NCI-H82 (cell line): ENCODE data around the gene TAAR5.
"Not testable (repeated sequence)": the region's sequence is repeated elsewhere in the genome, so short reads cannot be mapped to it uniquely, and the experiment has no call there.

Experiments used
- DNase-seq: peaks from one replicate; lab custom pipeline; 2025; lab: John Stamatoyannopoulos, UW

Gene TAAR5

GRCh38 chr6:132589454-132589853 is at the start of gene TAAR5:
TAAR5 (minus strand) TSS chr6:132589741; CDS start chr6:132589686, 55 bp downstream.
- DNase-seq, result no peak

- not testable (repeated sequence) for DNase-seq
Observed at GRCh38 chr6:132637135-132637534, 47.6 kb upstream of the TAAR5 start.

GRCh38 chr6:132635906-132636305 is 46.4 kb upstream of the TAAR5 start:
- not testable (repeated sequence) for DNase-seq

- not testable (repeated sequence) for DNase-seq
Observed at GRCh38 chr6:132635288-132635687, 45.7 kb upstream of the TAAR5 start.

GRCh38 chr6:132634796-132635195 is 45.3 kb upstream of the TAAR5 start:
- DNase-seq, result no peak

DNA sequence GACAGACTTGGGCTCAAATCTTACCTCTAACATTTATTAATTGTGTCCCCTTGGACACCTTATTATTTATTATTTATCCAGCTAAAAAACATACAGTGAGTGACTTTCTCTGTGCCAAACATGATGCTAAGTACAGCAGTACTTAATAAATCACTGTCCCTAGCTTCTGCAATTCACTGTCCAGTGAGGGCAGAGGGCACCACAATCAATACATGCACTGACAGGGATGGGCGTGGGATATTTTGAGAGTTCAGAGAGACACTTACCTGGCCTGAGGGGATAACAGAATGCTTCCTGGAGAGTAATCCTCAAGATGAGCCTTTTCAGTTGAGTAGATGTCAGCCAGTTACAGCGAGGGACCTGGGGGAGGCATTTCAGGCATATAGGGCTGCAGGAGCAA is 43.8 kb upstream of the TAAR5 start:
- DNase-seq, result no peak

DNA sequence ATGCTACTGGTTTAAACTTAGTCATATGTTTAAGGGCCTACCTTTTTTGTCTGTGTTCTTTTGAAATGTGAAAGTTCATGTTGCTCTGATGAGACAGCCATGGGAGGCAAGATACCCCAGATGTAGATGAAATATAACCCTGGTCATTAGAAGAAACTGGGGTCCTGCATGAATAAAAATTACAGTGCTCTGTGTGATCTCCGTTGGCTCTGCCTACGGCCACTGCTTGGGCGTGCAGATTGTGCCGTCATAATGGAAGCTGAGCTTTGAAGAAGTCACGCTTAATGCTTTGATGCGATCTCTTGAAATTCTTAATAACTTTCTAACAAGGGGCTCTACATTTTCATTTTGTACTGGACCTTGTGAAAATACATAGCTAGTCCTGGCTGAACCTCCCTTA is 34.6 kb upstream of the TAAR5 start, which contains the start of gene TAAR2:
Gene TAAR2 (minus strand): TSS at position 101 of the 400 bp plus-strand sequence. CDS start 0 bp downstream, at position 101.
- no peak for DNase-seq

DNA sequence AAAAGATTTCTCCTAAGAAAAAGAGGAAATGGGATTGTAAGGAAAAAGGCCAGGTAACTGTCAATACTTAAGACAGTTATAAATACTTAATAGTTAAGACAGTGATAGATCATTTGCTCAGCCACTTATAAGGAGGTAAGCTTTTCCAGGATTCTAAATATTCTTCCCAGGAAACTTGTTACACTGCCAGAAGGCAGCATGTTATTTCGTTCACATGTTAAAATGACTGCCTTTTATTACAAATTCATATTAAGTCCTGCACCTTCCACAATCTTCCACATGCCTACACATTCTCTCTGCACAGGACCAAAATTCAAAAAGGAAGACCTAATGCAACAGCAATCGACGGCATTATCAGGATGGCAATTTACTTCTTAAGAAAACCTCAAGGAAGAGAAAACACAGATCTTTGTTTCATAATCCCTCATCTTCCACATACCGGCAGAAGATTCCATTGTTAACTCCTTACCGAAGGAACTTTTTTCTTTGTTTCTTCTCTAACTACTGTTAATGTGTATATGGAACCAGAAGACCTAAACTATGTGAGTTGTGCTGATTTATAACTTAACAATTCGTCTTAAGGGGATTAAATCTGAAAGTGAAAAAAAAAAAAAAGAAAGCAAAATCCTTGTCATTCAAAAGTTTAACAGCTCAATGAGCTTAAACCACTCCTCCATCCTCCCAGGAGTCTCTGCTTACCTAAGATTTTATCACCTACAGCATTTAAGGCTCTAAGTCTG is 33.7 kb upstream of the TAAR5 start:
- DNase-seq, result no peak

GRCh38 chr6:132616677-132617076 is 27.1 kb upstream of the TAAR5 start:
- no peak for DNase-seq

GRCh38 chr6:132614554-132614953 is 25.0 kb upstream of the TAAR5 start:
- DNase-seq, result no peak

GRCh38 chr6:132612449-132613108 is 23.0 kb upstream of the TAAR5 start:
- DNase-seq, result no peak

DNA sequence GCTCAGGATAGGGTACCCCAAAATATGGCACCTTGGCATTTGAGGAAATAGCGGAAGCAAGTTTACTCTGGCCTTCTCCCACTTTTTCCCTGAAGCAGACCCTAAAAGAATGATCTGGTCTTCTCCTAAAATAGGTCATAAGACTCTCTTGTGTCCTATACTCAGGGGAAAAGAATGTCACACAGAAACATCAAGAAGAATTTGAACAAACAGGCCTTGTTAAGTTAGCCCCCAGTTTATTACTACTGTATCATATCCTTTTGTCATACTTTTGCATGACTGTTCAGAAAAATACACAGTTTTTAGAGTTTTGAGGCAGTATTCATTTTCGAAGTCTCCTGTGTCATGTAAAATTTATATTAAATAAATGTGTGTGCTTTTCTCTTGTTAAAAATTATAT is 22.1 kb upstream of the TAAR5 start:
- DNase-seq, result no peak

- no peak for DNase-seq
Observed at GRCh38 chr6:132607544-132608233, 18.1 kb upstream of the TAAR5 start.

DNA sequence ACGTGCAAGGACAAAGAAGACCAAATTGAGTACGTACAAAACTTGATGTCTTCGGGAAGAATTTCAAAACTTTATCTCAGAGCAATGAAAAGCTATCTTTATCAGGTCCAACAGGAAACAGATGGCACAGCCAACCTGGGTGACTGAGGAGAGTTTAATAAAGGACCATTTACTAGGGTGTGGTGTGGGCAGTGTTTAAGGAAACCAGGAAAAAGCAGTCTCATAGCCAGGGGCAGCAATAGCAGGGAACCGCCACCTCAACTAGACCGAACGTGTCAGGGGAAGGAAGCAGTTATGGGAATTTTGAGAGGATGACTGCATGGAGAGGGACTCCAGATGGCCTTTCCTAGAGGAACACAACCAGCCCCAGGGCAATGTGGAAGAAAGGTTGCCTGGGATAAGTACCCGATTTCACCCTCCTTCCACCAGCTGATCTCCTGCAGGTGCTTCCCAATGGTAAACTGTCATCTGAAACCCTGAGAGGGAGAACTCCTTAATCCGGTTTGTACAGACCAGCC is 15.2 kb upstream of the TAAR5 start:
- peak; percentile 9 for DNase-seq

DNA sequence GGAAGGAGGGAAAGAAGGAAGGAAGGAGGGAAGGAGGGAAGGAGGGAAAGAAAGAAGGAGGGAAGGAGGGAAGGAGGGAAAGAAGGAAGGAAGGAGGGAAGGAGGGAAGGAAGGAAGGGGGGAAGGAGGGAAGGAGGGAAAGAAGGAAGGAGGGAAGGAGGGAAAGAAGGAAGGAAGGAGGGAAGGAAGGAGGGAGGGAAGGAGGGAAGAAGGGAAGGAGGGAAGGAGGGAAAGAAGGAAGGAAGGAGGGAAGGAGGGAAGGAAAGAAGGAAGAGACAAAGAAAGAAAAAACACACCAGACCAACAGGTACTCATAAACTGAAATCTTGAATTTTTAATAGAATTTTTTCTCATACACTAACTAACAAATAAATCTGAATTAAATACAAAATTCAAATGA is 11.4 kb upstream of the TAAR5 start:
- DNase-seq, result not testable (repeated sequence)

DNA sequence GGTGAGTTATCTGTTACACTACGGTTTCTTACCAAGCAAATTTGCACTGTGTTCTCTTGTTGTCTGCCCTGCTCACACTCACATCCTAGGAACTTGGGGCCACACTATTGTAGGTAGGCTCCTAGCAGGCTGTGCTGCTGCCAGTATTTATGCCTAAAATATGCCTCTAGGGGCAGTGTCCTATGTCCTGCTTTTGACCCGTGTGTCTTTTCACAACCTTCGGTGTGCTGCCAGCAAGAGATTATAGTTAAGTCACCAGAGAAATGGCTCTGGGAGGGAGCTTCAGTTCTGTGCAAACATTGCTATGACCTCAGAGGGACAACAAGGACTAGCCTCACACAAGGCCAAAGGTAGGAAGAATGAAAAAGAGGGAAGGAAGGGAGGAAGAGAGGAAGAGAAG is 8.9 kb upstream of the TAAR5 start:
- peak; percentile 59 for DNase-seq

- DNase-seq, result no peak
Observed at GRCh38 chr6:132596201-132596600, 6.7 kb upstream of the TAAR5 start.

- DNase-seq, result no peak
Observed at GRCh38 chr6:132592855-132593254, 3.3 kb upstream of the TAAR5 start.

- no peak for DNase-seq
Observed at GRCh38 chr6:132590362-132590761, 821 bp upstream of the TAAR5 start.

- DNase-seq, result no peak
Observed at GRCh38 chr6:132587424-132587823, 2.1 kb downstream of the TAAR5 start.

DNA sequence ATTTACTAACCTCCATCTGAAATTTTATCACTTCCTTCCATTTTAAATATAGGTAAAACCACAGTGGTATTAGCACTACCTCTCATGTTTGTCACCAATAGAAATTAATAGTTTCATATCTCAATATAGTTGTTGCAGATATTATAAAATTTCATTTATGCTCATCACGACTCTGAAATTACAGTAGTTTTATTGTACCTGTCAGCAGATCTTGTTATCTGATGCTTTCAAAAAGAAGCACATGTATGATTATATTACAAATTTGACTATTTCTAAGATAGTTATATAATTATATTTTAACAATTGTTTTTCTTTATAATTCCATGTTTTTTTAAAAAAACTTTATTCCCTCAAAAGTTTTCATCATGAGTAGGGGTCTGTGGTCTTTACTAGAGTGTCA is 4.8 kb downstream of the TAAR5 start:
- DNase-seq, result no peak

DNA sequence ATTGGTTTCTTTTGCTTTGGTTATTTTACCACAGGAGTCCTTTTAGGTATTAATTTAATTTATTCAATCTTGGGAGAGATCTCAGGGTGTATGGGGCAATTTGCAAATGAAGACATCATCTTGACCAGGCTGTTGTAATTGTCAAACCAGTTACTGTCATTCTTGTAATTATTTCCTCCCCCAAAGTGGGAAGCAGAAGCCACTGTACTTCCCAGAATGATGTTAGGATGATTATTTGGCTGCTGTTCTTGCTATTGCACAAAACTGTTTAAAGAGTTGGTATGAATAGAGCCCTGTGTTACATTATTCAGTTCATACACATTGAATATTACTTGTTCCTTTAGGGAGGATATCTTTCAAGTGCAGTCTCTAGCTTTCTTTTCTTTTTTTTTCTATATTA is 17.8 kb downstream of the TAAR5 start:
- DNase-seq, result no peak
